Globus pallidus (tissue), 1 donor: ENCODE results near the gene SEPTIN6.

Experiments used
- DNase-seq: peaks from one replicate; pipeline ENCODE4 v3.0.0-alpha.2; 2015; ENCODE audit warnings: low spot score

SEPTIN6 gene

GRCh38 chrX:119693040-119693995 is at the start of gene SEPTIN6:
TSS of gene SEPTIN6 (minus strand) at chrX:119693168. CDS start at chrX:119693105, 63 bp downstream.
- DNase-seq: peak; percentile 28

GRCh38 chrX:119738742-119739141 is 45.8 kb upstream of the SEPTIN6 start:
- no peak for DNase-seq

GRCh38 chrX:119736206-119736764 is 43.3 kb upstream of the SEPTIN6 start:
- DNase-seq: no peak

DNA sequence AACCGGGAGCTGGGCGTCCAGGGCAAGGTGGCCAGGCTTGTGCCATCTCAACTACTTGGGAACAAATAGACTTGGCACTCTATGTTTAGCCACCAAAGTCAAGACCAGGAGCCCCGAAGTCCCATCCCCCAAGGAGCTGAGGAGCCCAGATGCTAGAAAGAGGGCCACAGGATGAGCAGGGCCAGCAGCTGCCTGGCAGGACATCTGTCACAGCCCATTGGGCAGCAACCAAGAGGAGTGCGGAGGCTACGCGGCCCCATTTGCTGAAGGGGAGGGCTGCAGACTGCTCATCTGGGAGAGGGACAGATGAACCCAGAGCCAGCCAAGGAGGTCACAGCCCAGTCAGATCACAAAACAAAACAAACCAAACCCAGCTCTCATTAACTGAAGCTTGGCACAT is 42.5 kb upstream of the SEPTIN6 start:
- no peak for DNase-seq

DNA sequence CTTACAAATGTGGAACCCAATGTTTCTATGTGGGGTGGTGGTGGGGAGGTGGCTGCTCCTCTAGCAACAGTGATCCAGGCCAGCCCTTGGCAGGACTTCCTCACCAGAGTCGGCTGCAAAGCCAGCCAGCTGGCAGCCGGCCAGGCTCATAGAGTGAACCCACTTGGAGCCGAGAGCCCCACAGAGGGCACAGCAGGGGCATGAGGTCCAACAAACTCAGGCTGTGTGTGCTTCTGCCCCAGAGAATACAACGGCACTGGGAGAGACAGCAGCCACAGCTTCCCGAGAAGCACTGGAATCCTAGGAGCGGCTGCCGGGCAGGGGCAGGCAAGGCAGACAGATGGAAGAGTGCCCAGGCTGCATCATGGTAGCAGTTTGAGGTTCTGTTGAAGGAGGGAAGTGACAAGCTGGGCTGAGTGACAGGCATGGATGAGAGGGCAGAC is 42.0 kb upstream of the SEPTIN6 start:
- peak; percentile 37 for DNase-seq

DNA sequence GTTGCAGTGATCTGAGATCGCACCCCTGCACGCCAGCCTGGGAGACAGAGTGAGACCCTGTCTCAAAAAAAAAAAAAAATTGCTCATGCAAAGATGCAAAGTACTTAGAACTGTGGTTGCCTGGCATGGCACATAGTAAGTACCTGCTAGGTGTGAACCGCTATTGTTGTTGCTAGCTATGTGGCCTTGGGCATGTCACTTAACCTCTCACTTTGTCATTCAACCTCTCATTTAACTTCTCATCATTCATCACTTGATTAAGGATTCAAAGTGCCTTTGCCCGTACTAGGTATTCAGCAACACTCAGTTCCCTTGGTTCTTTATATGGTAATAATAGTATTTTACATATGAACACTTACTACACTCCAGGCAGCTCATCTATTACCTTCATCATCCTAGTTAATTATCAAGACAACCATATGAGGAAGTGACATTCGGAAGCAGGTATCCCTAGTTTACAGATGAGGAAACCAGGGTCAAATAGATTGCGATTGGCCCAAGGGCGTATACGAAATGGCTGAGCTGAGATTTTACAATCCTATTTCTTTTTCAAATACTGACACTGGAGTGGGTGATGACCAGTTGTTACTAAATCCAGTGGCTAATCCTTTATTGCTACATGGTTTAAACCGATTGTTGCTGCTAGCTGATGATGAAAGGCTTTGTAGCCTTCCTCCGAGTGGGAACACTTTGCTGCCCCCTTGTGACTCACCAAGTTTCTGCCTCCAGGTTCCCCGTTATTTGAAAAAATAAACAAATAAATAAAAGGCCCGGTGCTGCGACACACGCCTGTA is 36.6 kb upstream of the SEPTIN6 start:
- DNase-seq: peak; percentile 15

- no peak for DNase-seq
These were observed 35.5 kb upstream of the SEPTIN6 start for GRCh38 chrX:119728487-119728886.

DNA sequence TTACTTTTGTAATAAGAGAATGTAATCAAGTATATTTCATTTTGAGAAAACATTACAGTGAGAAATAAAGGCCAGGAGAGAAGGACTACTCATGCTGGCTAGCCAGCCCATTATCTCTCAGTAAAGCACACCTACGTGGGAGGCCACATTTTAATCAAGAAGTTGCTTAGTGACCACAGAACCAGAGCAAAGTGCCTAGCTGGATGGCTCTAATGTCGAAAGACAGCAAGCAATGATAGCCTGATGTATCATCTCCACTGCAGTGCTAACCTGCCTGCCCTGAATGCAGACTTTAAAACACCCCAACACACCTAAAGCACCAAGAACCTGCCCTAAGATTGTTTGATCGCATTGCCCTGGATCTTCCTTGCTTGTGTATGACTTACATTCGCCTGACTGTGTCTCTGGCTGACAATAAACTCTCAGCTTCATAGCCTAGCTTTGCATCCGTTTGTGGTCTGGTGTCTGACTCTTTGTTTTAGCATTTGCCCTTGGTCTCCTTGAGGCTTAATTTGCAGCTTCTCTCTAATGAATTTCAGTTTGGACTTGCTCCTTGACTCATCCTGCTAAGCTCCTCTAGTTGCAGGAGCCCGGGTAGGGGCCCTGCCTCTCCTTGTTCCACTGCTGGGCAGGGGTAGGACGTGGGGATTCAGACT is 34.1 kb upstream of the SEPTIN6 start:
- no peak for DNase-seq

DNA sequence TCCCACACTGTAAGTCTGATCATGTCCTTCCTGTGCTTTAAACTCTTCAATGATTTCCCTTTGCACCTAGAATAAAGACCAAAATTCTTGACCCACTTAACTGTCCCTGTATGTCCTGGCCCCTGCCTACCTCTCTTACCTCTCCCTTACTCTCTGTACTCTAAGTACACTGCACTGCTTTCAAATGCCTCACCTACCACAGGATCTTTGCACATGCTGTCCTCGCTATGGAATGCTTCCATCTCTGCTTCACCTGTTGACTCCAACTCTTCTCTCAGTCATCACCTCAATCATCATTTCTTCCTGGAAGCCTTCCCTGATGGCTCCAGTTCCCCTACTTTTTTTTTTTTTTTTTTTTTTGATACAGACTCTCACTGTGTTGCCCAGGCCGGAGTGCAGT is 29.0 kb upstream of the SEPTIN6 start:
- DNase-seq: no peak

GRCh38 chrX:119721487-119721886 is 28.5 kb upstream of the SEPTIN6 start:
- no peak for DNase-seq

GRCh38 chrX:119709630-119710029 is 16.7 kb upstream of the SEPTIN6 start:
- no peak for DNase-seq

- DNase-seq: no peak
These were observed 16.0 kb upstream of the SEPTIN6 start for GRCh38 chrX:119708936-119709335.

GRCh38 chrX:119706616-119707015 is 13.6 kb upstream of the SEPTIN6 start:
- DNase-seq: no peak

GRCh38 chrX:119698845-119699244 is 5.9 kb upstream of the SEPTIN6 start:
- DNase-seq: peak; percentile 20

- DNase-seq: no peak
These were observed 3.4 kb upstream of the SEPTIN6 start for GRCh38 chrX:119696251-119696890.

- no peak for DNase-seq
These were observed 2.6 kb upstream of the SEPTIN6 start for GRCh38 chrX:119695535-119696050.

DNA sequence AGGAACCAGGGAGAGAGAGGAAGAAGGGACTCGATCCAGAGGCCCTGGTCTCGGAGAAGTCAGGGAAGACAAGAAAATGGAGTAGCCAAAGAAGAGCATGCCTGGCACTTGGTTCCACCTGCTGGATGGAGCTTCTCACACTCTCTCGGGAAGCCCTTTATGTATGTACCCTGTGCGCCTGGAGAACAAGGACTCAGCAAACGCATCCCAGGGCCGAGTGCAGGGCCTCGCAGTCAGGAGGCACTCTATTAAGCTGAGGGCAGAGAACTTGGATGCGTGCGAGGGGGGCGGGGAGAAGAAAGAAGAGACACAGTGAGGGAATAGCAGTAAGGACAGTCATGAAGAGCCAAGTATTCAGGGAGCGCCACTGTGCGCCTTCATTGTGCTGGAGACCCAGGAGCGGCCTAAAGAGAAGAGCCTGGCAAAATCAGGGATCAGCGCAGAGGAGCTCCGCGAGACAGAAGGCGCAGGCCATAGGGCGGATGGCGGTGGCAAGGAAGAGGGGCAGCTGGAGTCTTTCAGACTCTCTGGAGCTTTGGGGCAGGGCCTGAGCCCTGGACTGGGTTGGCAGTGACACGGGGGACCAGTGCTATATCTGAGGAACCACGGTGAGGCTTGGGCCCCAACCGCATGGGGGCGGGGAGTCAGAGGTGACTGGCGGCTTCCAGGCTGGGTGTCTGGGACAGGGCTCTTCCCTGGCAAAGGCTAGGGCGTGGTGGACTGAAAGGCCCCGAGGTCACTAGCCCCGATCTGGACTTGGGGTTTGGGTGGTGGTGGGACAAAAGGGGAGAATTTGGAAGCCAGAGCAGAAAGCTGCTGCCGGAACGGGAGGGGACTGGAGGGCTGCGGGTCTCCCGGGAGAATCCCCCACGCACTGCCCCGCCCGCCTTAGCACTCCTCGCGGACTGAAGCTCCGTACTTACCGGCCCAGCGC is 1.9 kb upstream of the SEPTIN6 start:
- no peak for DNase-seq

GRCh38 chrX:119693996-119694451 is 1.1 kb upstream of the SEPTIN6 start:
- no peak for DNase-seq

- no peak for DNase-seq
These were observed 553 bp downstream of the SEPTIN6 start for GRCh38 chrX:119692191-119693039.
